ENCODE results near the gene ACTN1.

DNA sequence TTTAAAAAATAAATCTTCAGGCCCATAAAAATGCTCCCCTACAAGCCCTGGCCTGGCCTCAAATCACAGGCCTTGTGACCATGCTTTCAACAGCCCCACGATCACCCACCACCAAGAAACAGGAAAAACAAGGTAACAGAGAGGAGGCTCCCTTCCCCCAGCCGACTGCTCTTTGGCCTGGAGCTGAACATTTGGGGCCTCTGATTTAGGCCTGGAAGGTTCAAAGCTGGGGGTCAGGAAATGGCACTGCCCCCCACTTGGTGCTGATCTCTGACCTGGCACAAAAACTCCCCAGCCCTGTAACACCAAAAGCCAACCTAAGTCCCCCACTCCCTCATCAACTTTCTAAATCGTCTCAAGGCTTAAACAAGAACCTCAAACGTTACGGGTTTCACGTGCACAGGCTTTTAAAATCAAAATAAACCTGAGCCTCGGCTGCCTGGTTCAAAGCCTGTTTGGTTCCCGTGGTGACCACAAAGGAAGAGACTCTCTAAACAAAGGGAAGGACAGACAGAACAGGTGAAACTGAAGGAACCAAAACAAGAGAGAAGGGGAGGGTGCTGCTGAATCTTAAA, 9.0 kb downstream of the ACTN1 start:
- TF ChIP-seq CTCF (IDR thresholded peaks at IDR 0.05) (no peak), ZFX (IDR thresholded peaks at IDR 0.05; ENCODE audit: borderline replicate concordance) (no peak)

All from 22Rv1 (cell line).